ENCODE results near the gene PBX4. TPM values are rescaled to one million over a fixed set of nuclear protein-coding genes. Genes with fewer than 3 reads are reported as not detected.

The PBX4 gene
- total RNA-seq, 4 donors from 2014 or later: 3.7 to 11.8 (median 8.1) TPM

DNA sequence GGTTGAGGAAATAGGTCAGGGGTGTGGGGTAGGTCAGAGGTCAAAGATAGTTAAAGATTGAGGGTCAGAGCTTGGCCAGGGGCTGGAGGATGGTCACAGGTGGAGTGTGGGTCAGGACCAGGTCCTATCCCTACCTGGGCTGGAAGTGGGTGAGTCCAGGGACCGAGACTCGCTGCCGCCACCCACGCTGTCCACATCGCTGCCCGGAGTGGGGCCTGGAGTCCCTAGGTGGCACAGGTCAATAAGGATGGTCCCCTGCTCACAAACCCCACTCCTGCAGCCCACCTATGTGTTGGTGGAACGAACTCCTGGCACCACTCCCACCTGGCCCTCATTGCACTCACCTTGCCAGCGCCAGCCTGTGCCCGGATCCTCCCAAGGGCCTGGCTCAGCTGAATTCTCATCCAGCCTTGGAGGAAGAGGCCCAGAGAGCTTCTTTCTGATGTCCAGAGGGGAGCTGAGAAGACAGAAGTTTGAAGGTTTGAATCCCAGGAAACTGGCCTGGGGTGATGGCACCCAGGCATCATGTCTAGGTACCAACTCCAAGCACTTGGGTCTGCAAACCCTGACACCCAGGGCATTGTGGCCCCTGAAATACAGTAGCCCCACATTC, 18.2 kb upstream of the PBX4 start:
- H3K27me3 ChIP-seq: no peaks in the 10 kb centered on the region
- H3K4me1 ChIP-seq: no peaks in the 10 kb centered on the region
- no peak overlapping the region for H3K27ac ChIP-seq
- H3K36me3 ChIP-seq: peaks cover 0 to 70% (median 0%) of the 10 kb centered on the region in 3 donors
- DNase-seq (ENCODE audit: low spot score in 2 of 2): no peak
- H3K4me3 ChIP-seq: no peak overlapping the region
- WGBS, 2 donors: 96% methylated on average over 9 of the region's 9 CpGs
- TF ChIP-seq, protein P1, sequence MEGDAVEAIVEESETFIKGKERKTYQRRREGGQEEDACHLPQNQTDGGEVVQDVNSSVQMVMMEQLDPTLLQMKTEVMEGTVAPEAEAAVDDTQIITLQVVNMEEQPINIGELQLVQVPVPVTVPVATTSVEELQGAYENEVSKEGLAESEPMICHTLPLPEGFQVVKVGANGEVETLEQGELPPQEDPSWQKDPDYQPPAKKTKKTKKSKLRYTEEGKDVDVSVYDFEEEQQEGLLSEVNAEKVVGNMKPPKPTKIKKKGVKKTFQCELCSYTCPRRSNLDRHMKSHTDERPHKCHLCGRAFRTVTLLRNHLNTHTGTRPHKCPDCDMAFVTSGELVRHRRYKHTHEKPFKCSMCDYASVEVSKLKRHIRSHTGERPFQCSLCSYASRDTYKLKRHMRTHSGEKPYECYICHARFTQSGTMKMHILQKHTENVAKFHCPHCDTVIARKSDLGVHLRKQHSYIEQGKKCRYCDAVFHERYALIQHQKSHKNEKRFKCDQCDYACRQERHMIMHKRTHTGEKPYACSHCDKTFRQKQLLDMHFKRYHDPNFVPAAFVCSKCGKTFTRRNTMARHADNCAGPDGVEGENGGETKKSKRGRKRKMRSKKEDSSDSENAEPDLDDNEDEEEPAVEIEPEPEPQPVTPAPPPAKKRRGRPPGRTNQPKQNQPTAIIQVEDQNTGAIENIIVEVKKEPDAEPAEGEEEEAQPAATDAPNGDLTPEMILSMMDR (IDR thresholded peaks at IDR 0.05): no peak
- TF ChIP-seq EP300 (IDR thresholded peaks at IDR 0.05): no peak
- H3K9me3 ChIP-seq: no peaks in the 10 kb centered on the region

DNA sequence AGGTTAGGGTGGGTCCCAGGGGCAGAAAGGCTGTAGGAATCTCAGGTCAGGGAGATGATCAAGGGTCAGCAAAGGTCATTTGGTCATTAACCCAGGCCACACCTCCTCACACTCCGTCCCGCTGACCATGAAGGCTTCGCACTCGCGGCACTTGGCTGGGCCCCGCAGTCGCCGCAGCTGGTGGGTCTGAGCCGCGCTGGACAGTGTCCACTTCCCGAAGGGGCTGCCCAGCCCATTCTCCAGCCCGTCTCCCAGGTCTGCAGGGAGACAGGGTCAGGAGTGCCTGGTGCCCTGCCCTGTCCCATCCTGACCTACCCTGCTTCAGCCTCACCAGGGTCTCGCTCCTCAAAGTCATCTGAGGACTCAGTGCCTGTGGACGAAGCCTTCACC, 16.8 kb upstream of the PBX4 start:
- TF ChIP-seq, protein P1 (IDR thresholded peaks at IDR 0.05): no peak
- TF ChIP-seq EP300 (IDR thresholded peaks at IDR 0.05): no peak
- TF ChIP-seq POLR2A (IDR thresholded peaks at IDR 0.05): no peak
- H3K9me3 ChIP-seq: no peaks in the 10 kb centered on the region
- peaks cover 0 to 69% (median 0%) of the 10 kb centered on the region in 3 donors for H3K36me3 ChIP-seq
- no peak overlapping the region for H3K27ac ChIP-seq
- H3K4me3 ChIP-seq: no peak overlapping the region
- 92 to 97% methylated on average over 8 to 14 of the region's 14 CpGs for WGBS, 2 donors
- no peaks in the 10 kb centered on the region for H3K27me3 ChIP-seq
- no peaks in the 10 kb centered on the region for H3K4me1 ChIP-seq
- no peak for DNase-seq (ENCODE audit: low spot score in 2 of 2)

GRCh38 chr19:19634516-19635312, 16.2 kb upstream of the PBX4 start:
- no peak overlapping the region for H3K27ac ChIP-seq
- no peak for DNase-seq (ENCODE audit: low spot score in 2 of 2)
- no peaks in the 10 kb centered on the region for H3K4me1 ChIP-seq
- 93% methylated on average over 36 of the region's 36 CpGs for WGBS, 2 donors
- H3K27me3 ChIP-seq: no peaks in the 10 kb centered on the region
- no peak overlapping the region for H3K4me3 ChIP-seq
- peaks cover 0 to 64% (median 0%) of the 10 kb centered on the region in 3 donors for H3K36me3 ChIP-seq
- H3K9me3 ChIP-seq: no peaks in the 10 kb centered on the region
- TF ChIP-seq EP300 (IDR thresholded peaks at IDR 0.05) (no peak), POLR2A (IDR thresholded peaks at IDR 0.05) (no peak)

DNA sequence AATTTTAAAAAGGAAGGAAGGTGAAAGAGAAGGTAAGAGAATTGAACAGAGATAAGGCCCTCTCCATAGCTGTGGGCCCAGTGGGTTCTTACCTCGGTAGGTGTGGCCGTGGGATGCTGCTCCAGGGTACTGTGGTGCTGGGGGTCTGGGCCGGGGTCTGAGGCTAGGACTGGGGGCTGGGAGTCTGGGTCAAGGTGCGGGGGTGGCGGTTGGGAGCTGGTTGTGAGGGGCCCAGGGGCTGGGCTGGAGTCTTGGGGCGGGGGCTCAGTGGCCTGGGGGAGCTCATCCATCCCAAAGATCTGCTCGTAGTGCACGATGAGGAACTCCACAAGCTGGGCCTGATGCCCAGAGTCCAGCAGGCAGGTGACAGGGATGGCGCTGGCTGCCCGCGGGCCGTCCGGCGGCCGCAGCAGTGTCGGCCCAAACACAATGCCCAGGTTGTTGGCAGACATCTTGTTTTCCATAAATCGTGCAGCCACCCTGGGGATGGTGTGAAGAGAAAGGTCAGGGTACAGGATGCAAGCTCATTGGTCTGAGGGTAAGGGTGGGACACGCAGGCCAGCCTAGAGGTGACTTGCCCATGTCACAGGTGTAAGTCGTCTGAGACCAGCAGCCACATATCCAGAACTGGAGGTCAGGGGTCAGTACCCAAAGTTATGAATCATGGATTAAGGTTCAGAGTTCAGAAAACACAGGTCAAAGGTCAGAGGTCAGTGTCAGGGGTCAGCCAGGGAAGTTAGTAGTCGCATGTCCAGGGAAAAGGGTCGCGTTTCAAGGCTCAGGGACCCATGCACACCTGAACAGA, 15.4 kb upstream of the PBX4 start:
- DNase-seq (ENCODE audit: low spot score in 2 of 2): no peak
- H3K27me3 ChIP-seq: no peaks in the 10 kb centered on the region
- TF ChIP-seq POLR2A (IDR thresholded peaks at IDR 0.05) (no peak), EP300 (IDR thresholded peaks at IDR 0.05) (no peak)
- TF ChIP-seq, protein P1 (IDR thresholded peaks at IDR 0.05): no peak
- H3K36me3 ChIP-seq: peaks cover 0 to 62% (median 0%) of the 10 kb centered on the region in 3 donors
- WGBS, 2 donors: 85 to 93% methylated on average over 19 to 22 of the region's 22 CpGs
- no peak overlapping the region for H3K27ac ChIP-seq
- peaks cover 0 to 1% (median under 1%) of the 10 kb centered on the region in 4 donors for H3K4me1 ChIP-seq
- no peaks in the 10 kb centered on the region for H3K9me3 ChIP-seq
- H3K4me3 ChIP-seq: no peak overlapping the region

DNA sequence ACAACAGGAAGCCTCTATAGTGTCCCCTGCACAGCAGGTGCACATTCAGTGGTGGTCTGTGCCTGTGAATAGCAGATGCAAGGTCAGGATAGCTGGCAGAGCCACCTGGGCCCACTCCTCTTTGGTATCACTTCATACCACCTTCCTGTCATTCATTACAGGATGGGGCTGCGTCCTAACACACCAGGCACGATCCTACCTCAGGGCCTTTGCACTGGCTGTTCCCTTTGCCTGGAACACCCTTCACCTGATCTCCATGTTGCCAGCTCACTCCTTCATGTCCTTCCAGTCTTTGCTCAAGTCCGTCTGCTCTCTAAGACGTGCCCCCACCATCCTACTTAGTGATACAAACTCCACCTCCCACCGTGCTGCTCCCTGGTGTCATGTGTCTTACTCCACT, 14.2 kb upstream of the PBX4 start:
- no peak for DNase-seq (ENCODE audit: low spot score in 2 of 2)
- H3K36me3 ChIP-seq: peaks cover 0 to 57% (median 0%) of the 10 kb centered on the region in 3 donors
- no peaks in the 10 kb centered on the region for H3K9me3 ChIP-seq
- H3K27me3 ChIP-seq: peaks cover 0 to 6% of the 10 kb centered on the region in 2 donors
- H3K27ac ChIP-seq: no peak overlapping the region
- H3K4me3 ChIP-seq: no peak overlapping the region
- peaks cover 0 to 14% (median 9%) of the 10 kb centered on the region in 4 donors for H3K4me1 ChIP-seq
- TF ChIP-seq, protein P1 (IDR thresholded peaks at IDR 0.05): no peak
- TF ChIP-seq EP300 (IDR thresholded peaks at IDR 0.05): no peak
- WGBS, 2 donors: 78 to 82% methylated on average over 5 of the region's 5 CpGs

Data from tibial nerve (tissue), 4 donors.